Spleen (tissue), 7 donors: ENCODE results near the gene CSN3.
"Not testable (repeated sequence)": the region's sequence is repeated elsewhere in the genome, so short reads cannot be mapped to it uniquely, and the experiment has no call there.

Experiments used
- POLR2A ChIP-seq, 3 donors: fragments of 450-650 bp; IDR thresholded peaks; one replicate each; pipeline ENCODE4 v1.5.1; 2017; ENCODE audit warnings: antibody characterized with exemption in 3 of 3, mild to moderate bottlenecking in 1 of 3
- POLR2AphosphoS5 ChIP-seq, 3 donors: sonication (generic); formaldehyde crosslinking; IDR thresholded peaks; one replicate each; pipeline ENCODE4 v1.5.1; 2017; ENCODE audit warnings: antibody characterized with exemption in 3 of 3
- TF ChIP-seq, protein P1 (sequence below), 11 experiments: fragments of 200-600 bp in 7 of 11; fragments of 450-650 bp in 4 of 11; sonication (generic) in 4 of 11; IDR thresholded peaks in 8 of 11; conservative IDR thresholded peaks in 3 of 11; 1 replicate in 7 of 11; 2 replicates in 4 of 11; pipeline versions ENCODE4 v1.4.0 to v1.8.0; 2016 to 2021; ENCODE audit warnings: antibody characterized with exemption in 11 of 11, inconsistent platforms in 4 of 11, mild to moderate bottlenecking in 1 of 11
- donor health status: DM: no; HTN: no; CAD: no; lungs with moderate emphysema.
- donor health status: DM: no; HTN: no; CAD: no.
- donor health status: DM: no; HTN: no; CAD: no.

DNA sequence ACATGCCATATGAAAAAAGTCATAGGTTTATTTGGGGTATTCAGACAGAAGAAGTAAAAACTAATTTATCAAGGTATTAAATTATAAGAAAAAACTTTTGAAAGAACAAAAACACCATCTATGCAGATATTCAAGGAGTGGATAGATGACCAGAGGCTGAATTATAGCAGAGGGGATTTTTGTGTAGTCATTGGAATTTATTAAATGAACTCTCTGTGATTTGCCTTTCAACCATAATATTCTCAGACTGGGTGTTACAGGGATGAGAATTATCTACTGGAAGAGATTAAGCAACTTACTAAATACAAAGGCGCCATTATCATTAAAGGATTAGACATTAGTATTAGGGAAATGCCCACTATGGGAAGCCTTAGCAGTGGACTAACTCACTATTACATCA is 25.8 kb upstream of the CSN3 start:
- TF ChIP-seq, protein P1, sequence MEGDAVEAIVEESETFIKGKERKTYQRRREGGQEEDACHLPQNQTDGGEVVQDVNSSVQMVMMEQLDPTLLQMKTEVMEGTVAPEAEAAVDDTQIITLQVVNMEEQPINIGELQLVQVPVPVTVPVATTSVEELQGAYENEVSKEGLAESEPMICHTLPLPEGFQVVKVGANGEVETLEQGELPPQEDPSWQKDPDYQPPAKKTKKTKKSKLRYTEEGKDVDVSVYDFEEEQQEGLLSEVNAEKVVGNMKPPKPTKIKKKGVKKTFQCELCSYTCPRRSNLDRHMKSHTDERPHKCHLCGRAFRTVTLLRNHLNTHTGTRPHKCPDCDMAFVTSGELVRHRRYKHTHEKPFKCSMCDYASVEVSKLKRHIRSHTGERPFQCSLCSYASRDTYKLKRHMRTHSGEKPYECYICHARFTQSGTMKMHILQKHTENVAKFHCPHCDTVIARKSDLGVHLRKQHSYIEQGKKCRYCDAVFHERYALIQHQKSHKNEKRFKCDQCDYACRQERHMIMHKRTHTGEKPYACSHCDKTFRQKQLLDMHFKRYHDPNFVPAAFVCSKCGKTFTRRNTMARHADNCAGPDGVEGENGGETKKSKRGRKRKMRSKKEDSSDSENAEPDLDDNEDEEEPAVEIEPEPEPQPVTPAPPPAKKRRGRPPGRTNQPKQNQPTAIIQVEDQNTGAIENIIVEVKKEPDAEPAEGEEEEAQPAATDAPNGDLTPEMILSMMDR (IDR thresholded peaks at IDR 0.05 in 8 of 11, conservative IDR thresholded peaks at IDR 0.05 in 3 of 11) = not testable (repeated sequence)
- not testable (repeated sequence) for TF ChIP-seq POLR2A, POLR2AphosphoS5 (IDR thresholded peaks at IDR 0.05)
